NCI-H82 (cell line): Measurements from ENCODE around the gene SPINK14.

Source experiments
- DNase-seq: peaks from one replicate; lab custom pipeline; 2025; lab: John Stamatoyannopoulos, UW

SPINK14 gene

DNA sequence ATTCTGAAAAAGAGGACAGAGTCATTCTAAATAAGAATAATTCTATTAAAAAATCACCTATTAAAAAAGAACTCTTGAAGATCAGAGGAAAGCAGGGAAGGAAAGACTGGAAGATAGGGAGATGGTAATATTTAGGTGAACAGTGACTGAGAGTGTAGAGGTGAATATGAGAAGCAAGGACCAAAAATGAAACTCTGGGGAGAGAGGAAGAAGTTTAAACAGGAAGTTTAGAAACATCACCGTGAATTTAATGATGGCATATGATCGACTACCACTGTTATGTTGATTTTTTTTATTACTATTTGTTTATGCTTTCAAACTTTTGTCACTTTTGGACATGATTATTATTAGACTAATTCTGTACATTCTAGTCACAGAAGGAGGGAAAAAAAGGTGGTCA lies 32.8 kb downstream of the SPINK14 start:
- DNase-seq = no peak

DNA sequence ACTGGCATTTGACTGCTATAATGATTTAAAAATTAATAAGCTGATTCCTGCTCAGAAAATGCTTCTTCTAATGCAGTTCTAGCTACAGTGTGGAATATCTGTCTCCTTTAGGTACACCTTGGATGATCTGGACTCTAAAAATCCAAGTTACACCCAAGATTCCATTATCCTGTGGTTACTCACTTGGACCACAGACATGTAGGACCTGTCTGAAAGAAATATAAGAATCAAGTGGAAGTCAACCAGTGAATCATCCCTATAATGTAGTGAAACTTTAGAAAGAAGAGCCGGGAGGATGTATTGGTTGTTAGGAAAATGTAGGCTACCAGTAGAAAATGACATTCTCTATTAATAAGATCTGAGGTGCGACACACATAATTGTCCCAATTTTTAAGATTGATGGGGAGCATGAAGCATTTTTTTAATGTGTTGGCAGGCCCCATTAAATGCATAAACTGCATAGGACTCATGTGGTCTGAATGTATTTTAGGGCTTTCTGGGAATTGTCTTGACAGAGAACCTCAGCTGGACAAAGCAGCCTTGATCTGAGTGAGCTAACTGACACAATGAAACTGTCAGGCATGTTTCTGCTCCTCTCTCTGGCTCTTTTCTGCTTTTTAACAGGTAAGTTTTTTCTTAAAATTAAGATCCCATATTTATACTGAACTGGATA lies 34.3 kb downstream of the SPINK14 start, which contains the start of gene SPINK6:
SPINK6 (plus strand) TSS at position 512 of the 673 bp plus-strand sequence; CDS start at position 567, 55 bp downstream.
- no peak for DNase-seq

DNA sequence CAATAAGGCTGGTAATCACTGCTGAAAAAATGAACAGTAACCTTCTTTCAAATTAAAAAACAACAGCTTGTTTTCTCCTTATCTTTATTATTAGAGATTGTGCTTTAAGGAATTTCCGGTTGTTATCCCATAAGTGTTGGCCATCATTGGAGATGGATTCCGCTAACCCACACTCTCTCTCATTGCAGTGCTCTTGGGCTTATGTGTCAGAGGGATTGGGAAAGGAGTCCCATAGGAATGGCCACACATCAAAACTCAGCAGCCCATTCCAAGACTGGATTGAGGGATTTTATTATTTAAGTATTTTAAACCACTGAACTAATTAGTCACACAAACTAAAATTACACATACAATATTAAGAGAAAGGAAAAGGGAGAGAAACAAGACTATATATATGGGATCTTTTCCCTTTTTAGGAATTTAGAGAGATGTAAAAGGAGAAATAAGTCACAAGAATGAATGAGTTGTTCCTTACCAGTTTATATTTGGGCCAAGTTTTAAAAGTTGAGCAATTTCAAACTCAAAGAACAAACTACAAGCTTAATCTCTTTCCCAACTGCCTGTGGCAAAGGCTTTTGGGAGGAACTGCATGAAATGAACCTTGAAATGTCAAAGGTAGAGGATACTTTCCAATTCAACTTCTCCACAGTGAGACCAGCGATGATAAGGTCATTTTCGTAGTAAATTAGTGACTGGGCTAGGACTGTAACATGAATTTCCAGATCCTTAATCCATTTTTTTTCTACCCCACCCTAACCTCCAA lies 36.9 kb downstream of the SPINK14 start:
- DNase-seq = no peak

DNA sequence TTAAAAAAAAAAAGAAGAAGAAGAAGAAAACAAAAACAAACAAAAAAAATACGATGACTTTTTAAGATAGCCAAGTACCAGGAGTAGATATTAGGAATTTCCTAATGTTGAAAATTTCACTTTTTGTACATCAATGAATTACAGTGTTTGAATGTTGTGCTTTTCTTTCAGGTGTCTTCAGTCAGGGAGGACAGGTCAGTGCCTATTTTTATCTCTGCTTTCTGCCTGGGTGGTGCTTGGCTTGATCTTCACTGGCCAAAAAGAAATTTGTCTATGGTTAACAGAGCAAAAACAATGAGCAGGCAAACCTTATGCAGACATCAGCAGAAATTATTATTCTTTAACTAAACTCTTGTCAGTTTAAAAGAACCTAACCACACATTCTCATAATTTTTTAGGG lies 37.5 kb downstream of the SPINK14 start:
- DNase-seq = no peak

DNA sequence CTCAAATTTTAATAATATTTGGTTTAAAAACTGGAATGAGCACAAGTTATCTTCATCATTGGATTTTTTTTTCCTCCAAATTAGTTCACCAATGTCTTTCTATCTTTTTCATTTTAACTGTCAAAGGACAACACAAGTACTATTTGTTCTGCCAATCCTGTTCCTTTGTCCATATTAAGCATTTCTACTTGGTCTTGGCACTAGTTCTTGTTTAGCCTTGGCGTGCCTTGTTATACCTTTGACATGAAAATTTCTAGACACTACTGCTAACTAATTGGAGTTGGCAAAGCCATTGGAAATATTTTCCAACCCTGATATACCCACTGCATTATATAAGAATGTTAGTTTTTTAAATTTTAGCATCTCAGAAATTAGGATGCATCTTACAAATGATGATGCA lies 38.3 kb downstream of the SPINK14 start:
- no peak for DNase-seq

DNA sequence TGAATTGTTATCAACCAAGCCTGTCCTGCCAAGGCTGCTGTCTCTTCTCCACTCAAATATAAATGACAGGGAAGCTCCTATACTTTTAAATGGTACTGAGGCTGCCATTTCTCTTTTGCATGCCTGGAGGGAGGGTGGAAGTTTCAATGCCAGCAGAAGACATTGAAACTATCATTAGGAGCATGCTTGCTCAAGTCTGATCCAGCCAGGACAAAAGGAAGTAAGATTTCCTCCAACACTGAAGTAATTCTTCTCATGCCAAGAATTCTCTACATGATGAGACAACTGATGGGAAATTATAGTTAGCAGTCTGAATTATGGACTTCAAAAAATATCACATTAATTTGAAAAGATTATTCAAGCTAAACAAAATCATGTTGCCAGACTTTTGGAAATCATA lies 39.9 kb downstream of the SPINK14 start:
- DNase-seq = no peak

DNA sequence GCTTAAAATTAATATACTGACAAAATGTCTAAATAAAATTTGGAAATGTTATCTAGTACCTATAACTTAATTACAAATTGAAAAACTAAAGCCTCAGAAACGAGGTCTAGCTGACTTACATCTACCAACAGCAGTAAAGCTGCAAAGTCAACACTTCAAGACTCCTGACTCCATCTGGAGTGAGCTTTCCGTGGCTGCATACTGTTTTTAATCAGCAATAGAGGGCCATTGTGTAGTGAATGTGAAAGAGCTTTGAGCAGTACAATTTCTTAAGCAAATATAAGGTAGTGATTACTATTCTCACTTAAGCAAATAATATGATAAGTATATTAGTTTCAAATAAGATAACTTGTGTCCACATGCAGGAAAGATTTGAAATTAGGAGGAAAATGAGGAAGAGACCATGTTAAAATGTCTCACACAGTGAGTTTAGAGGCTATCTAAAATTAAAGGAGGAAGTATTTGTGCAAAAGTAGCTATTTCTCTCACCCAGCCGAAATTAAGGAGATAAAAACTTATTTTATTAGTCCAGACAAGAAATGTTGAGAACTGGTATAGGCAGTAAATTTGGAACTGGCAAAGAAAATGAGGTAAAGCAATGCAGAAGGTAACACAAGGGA lies 40.9 kb downstream of the SPINK14 start:
- DNase-seq = peak; percentile 12

DNA sequence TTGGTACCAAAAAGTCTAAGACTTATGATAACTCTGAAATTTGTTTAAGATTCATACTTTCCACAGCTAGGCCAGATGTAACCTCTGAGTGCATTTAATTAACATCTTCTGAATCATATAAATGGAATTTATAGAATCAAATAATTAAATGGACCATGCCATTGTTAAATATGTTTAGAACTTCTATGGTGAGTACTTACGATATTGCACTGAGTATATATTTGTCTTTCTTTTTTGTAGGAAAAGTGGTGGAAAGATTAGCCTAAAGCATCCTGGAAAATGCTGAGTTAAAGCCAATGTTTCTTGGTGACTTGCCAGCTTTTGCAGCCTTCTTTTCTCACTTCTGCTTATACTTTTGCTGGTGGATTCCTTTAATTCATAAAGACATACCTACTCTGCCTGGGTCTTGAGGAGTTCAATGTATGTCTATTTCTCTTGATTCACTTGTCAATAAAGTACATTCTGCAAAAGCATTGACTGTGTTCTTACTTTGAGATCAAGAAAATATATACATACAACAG lies 46.4 kb downstream of the SPINK14 start:
- no peak for DNase-seq

DNA sequence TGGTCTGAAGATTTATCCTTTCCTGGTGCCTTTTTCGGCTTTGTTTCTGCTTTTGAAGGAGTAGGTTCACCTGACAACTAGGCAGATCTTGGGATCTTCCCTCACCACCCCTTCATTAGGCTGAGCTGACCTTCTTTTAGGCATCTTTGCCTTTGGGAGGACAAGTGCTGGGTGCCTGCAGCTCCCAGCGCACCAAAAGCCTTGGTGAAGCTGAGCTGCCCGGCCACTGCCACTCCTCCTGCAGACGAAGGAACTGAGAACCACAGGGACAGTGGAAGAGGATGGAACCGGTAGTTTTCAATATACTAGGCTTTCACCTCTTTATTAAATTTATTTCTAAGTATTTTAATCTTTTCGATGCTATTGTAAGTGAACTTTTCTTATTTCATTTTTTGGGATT lies 53.2 kb downstream of the SPINK14 start:
- DNase-seq = no peak

DNA sequence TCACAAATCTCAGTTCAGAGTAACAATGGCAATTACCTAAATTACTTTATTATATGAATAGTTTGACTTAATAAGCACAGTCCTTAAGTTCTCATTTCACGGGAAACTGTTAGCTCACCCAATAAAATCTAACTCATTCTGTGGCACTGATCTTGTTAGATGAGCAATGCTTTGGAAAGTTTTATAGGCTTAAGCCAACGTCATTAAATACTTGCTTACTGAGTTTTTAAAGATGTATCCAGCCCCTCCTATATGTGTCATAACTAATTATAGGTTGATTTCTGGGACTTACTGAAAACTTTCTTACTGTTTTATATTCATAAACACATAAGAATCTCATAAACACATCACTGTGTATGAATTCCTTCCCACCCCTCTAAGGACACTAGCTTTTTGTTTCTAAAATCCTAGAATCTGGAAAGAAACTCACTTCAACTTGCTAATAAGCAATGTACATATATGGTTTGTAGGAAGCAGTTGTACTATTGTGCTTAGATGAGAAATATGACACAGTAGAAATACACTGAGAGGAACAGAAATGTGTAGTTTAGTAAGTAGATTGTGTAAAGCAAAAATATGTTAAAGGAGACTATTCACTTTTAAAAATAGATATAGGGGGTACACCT lies 55.9 kb downstream of the SPINK14 start:
- no peak for DNase-seq
